NCI-H2227 (cell line): ENCODE data around the gene ETV6.
"Not testable (repeated sequence)": the region's sequence is repeated elsewhere in the genome, so short reads cannot be mapped to it uniquely, and the experiment has no call there.

Experiments
- DNase-seq: peaks from one replicate; lab custom pipeline; 2025; ENCODE audit not compliant: unreplicated experiment; lab: John Stamatoyannopoulos, UW

The ETV6 gene

GRCh38 chr12:11649413-11650285 lies at the start of gene ETV6:
ETV6 (plus strand) TSS chr12:11649674; CDS start chr12:11650128, 454 bp downstream.
- peak; percentile 58 for DNase-seq

GRCh38 chr12:11600199-11600598 lies 49.3 kb upstream of the ETV6 start:
- DNase-seq, result no peak

- no peak for DNase-seq
Measured at GRCh38 chr12:11601647-11602046, 47.8 kb upstream of the ETV6 start.

GRCh38 chr12:11607313-11608081 lies 42.0 kb upstream of the ETV6 start:
- no peak for DNase-seq

GRCh38 chr12:11609045-11609444 lies 40.4 kb upstream of the ETV6 start:
- DNase-seq, result no peak

- DNase-seq, result no peak
Measured at GRCh38 chr12:11615481-11615880, 34.0 kb upstream of the ETV6 start.

GRCh38 chr12:11618046-11618445 lies 31.4 kb upstream of the ETV6 start:
- no peak for DNase-seq

GRCh38 chr12:11621797-11622423 lies 27.6 kb upstream of the ETV6 start:
- DNase-seq, result no peak

- DNase-seq, result no peak
Measured at GRCh38 chr12:11622876-11623281, 26.6 kb upstream of the ETV6 start.

- DNase-seq, result no peak
Measured at GRCh38 chr12:11623382-11623781, 26.1 kb upstream of the ETV6 start.

GRCh38 chr12:11624116-11624515 lies 25.4 kb upstream of the ETV6 start:
- no peak for DNase-seq

- not testable (repeated sequence) for DNase-seq
Measured at GRCh38 chr12:11627709-11628108, 21.8 kb upstream of the ETV6 start.

GRCh38 chr12:11628353-11628752 lies 21.1 kb upstream of the ETV6 start:
- DNase-seq, result no peak

GRCh38 chr12:11630046-11630706 lies 19.3 kb upstream of the ETV6 start:
- DNase-seq, result no peak

- no peak for DNase-seq
Measured at GRCh38 chr12:11631288-11631687, 18.2 kb upstream of the ETV6 start.

- not testable (repeated sequence) for DNase-seq
Measured at GRCh38 chr12:11631881-11632280, 17.6 kb upstream of the ETV6 start.

GRCh38 chr12:11633968-11634367 lies 15.5 kb upstream of the ETV6 start:
- DNase-seq, result no peak

GRCh38 chr12:11635341-11635740 lies 14.1 kb upstream of the ETV6 start:
- no peak for DNase-seq

GRCh38 chr12:11638315-11638916 lies 11.1 kb upstream of the ETV6 start:
- DNase-seq, result no peak

- DNase-seq, result no peak
Measured at GRCh38 chr12:11639454-11639853, 10.0 kb upstream of the ETV6 start.

- no peak for DNase-seq
Measured at GRCh38 chr12:11641522-11641921, 8.0 kb upstream of the ETV6 start.
